ENCODE measurements around the gene CDC42EP3. TPM values are rescaled to one million over a fixed set of nuclear protein-coding genes. Genes with fewer than 3 reads are reported as not detected.

CDC42EP3 gene
- total RNA-seq, 1 donor from 2014 or later, result 65.5 TPM

- peak overlapping the region; percentile 7 to 47 for H3K27ac ChIP-seq
- peaks cover 16 to 32% of the 10 kb centered on the region in 2 donors for H3K36me3 ChIP-seq
- no peak overlapping the region for H3K4me3 ChIP-seq
- intact Hi-C loops (cut with DNase I), result no loop called here
- peaks cover 5 to 31% of the 10 kb centered on the region in 2 donors for H3K4me1 ChIP-seq
- no peaks in the 10 kb centered on the region for H3K27me3 ChIP-seq
- DNase-seq (ENCODE audit: low spot score in 2 of 2), result no peak
- TF ChIP-seq, protein P1, sequence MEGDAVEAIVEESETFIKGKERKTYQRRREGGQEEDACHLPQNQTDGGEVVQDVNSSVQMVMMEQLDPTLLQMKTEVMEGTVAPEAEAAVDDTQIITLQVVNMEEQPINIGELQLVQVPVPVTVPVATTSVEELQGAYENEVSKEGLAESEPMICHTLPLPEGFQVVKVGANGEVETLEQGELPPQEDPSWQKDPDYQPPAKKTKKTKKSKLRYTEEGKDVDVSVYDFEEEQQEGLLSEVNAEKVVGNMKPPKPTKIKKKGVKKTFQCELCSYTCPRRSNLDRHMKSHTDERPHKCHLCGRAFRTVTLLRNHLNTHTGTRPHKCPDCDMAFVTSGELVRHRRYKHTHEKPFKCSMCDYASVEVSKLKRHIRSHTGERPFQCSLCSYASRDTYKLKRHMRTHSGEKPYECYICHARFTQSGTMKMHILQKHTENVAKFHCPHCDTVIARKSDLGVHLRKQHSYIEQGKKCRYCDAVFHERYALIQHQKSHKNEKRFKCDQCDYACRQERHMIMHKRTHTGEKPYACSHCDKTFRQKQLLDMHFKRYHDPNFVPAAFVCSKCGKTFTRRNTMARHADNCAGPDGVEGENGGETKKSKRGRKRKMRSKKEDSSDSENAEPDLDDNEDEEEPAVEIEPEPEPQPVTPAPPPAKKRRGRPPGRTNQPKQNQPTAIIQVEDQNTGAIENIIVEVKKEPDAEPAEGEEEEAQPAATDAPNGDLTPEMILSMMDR (IDR thresholded peaks at IDR 0.05), result no peak
- H3K9me3 ChIP-seq, result no peaks in the 10 kb centered on the region
These were observed 25.6 kb downstream of the CDC42EP3 start for GRCh38 chr2:37645836-37646235.

- peaks cover 16 to 32% of the 10 kb centered on the region in 2 donors for H3K36me3 ChIP-seq
- H3K27ac ChIP-seq, result peak overlapping the region; percentile 7 to 47
- H3K27me3 ChIP-seq, result no peaks in the 10 kb centered on the region
- intact Hi-C loops (cut with DNase I), result no loop called here
- no peak overlapping the region for H3K4me3 ChIP-seq
- peaks cover 5 to 29% of the 10 kb centered on the region in 2 donors for H3K4me1 ChIP-seq
- TF ChIP-seq, protein P1 (IDR thresholded peaks at IDR 0.05), result no peak
- no peaks in the 10 kb centered on the region for H3K9me3 ChIP-seq
- no peak for DNase-seq (ENCODE audit: low spot score in 2 of 2)
These were observed 26.1 kb downstream of the CDC42EP3 start for GRCh38 chr2:37645362-37645761.

DNA sequence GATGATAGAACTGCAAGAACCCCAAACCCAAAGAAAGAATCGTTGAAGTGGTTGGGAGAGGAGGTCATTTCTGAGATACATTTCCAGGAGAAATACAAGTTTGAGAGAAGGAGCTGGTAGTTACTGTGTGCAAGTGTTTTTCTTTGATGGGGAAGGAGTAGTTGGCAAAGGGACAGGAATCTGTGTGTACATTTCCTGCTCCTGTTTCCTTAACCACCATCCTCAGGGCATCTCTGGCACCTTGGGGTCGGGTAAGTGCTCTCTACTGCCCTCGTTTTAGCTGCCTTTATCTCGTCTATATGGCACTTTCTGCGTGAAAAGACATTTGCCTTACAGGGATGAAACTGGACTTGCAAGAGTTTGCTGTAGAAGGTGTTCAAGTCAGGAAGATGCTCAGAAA is 27.3 kb downstream of the CDC42EP3 start:
- peaks cover 5 to 29% of the 10 kb centered on the region in 2 donors for H3K4me1 ChIP-seq
- H3K4me3 ChIP-seq, result no peak overlapping the region
- no peaks in the 10 kb centered on the region for H3K9me3 ChIP-seq
- H3K36me3 ChIP-seq, result peaks cover 16 to 32% of the 10 kb centered on the region in 2 donors
- no peaks in the 10 kb centered on the region for H3K27me3 ChIP-seq
- no peak overlapping the region for H3K27ac ChIP-seq
- no peak for DNase-seq (ENCODE audit: low spot score in 2 of 2)
- intact Hi-C loops (cut with DNase I), result no loop called here
- TF ChIP-seq, protein P1 (IDR thresholded peaks at IDR 0.05), result no peak

- TF ChIP-seq, protein P1 (IDR thresholded peaks at IDR 0.05), result no peak
- Histone ChIP-seq H3K4me3 (no peak overlapping the region), H3K4me1 (peaks cover 5 to 25% of the 10 kb centered on the region in 2 donors), H3K36me3 (peaks cover 16 to 32% of the 10 kb centered on the region in 2 donors), H3K27ac (no peak overlapping the region), H3K9me3 (no peaks in the 10 kb centered on the region), H3K27me3 (no peaks in the 10 kb centered on the region)
- no peak for DNase-seq (ENCODE audit: low spot score in 2 of 2)
- intact Hi-C loops (cut with DNase I), result no loop called here
These were observed 27.7 kb downstream of the CDC42EP3 start for GRCh38 chr2:37643730-37644078.

- H3K4me1 ChIP-seq, result peaks cover 5 to 19% of the 10 kb centered on the region in 2 donors
- peak overlapping the region in 1 of 2 donors; percentile 23 for H3K27ac ChIP-seq
- no peak overlapping the region for H3K4me3 ChIP-seq
- intact Hi-C loops (cut with DNase I), result no loop called here
- TF ChIP-seq, protein P1 (IDR thresholded peaks at IDR 0.05), result no peak
- no peaks in the 10 kb centered on the region for H3K9me3 ChIP-seq
- DNase-seq (ENCODE audit: low spot score in 2 of 2), result no peak
- H3K36me3 ChIP-seq, result peaks cover 16 to 32% of the 10 kb centered on the region in 2 donors
- no peaks in the 10 kb centered on the region for H3K27me3 ChIP-seq
These were observed 28.3 kb downstream of the CDC42EP3 start for GRCh38 chr2:37642907-37643729.

Measured in ascending aorta (tissue), 2 donors.